HG03439 (cell line): ENCODE data around the gene SLC12A2.

Source experiments
- ATAC-seq: cut with Tn5 transposase; IDR thresholded peaks from one replicate; pipeline ENCODE4 v1.9.1; 2021; ENCODE audit warnings: mild to moderate bottlenecking, moderate library complexity; ENCODE audit not compliant: unreplicated experiment

SLC12A2 gene

DNA sequence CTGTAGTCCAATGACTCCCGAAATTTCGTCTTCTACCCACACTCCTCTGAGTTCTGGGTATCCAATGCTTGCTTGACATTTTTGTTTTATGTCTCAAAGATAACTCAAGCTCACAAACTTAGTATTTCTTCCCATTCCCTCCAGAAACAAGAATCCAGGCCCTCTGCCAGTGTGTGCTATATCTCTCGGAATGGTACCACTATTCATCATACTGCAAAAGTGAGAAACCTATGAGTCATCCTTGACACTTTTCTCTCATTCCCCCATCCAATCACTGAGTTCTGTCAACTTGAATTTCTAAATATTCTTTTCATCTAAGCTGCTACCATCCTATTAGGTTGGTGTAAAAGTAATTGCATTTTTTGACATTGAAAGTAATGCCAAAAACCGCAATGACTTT is 9.8 kb downstream of the SLC12A2 start:
- no peak for ATAC-seq

DNA sequence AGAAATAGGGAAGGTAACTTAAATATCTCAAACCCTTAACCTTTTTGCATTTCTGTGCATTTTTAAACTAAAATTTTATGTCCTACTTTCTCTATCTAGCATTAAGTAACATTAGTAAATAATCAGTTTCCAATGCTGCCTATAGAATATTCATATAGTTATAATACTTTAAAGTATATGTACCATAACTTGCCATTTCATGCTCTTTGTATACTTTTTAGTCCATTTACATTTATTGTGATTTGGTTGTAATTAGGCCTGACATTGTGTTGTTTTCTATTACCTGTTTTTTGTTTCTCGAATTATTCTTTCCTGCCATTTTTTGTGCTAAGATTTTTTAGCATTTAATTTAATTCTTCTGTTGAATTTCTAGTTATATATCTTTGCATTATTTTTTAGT is 13.7 kb downstream of the SLC12A2 start:
- ATAC-seq, result no peak

GRCh38 chr5:128097781-128098180 is 14.2 kb downstream of the SLC12A2 start:
- no peak for ATAC-seq

GRCh38 chr5:128099944-128100343 is 16.4 kb downstream of the SLC12A2 start:
- no peak for ATAC-seq

DNA sequence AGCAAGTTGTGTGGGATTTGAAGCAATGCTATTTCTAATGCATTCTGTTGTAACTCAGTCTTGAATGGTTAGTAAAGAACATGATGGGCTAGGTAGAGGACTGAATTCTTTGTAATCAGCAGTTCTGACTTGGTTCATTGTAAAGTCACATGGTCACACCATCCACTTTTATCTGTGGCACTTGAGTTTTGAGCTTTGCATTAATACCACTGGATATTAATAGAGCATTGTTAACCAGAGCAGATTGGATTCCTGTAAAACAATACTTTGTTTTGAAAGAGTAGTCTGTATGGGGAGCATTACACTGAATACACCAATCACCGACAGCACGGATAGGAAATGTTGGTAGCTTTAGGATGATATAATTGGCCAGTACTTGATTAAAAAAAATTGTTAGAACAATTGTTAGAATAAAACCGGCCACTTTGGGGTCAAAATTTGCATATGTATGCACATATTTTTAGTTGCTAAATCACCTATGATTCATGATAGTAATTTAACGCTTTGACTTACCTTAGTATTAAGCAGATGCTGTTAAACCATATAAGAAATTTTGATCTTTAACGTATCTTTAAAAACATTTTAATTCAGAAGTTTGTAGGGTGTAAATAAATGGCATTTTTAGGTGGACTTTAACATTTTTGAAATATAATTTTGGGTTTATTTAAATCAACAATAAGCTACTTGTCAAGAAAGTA is 17.4 kb downstream of the SLC12A2 start:
- ATAC-seq, result no peak

DNA sequence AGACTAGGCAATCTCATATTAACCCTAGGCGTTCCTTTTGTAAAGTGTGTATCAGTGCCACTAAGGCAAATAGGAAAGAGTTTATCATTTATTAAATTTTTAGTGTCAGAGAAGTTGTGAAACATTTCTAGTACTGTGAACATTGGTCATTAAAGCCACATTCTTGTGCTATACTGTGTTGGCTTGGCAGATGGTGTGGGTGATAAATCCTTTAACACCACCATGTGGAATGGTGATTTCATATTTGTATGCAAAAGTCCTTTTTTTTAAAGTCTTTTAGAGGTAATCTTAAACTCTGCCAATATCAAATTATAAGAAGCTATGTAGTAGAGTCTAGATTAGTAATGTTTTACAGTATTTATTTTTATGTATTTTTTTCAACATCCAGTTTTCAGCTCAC is 18.1 kb downstream of the SLC12A2 start:
- no peak for ATAC-seq

GRCh38 chr5:128105203-128105602 is 21.6 kb downstream of the SLC12A2 start:
- no peak for ATAC-seq

GRCh38 chr5:128109138-128109537 is 25.6 kb downstream of the SLC12A2 start:
- no peak for ATAC-seq

DNA sequence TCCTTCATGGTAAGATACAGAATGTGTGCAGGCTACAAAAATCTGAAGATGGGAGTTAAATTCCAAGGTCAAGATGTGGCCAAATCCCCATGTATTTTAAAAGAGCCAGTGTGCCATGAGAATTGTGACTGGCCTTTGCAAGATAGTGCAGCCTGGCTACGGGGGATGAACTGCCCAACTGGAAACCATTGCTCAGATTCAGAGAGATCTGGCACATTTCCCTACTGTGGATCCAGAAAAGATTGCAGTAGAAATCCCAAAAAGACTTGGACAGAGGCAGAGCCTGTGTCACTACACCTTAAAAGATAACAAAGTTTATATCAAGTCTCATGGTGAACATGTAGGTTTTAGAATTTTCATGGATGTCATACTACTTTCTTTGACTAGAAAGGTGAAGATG is 26.2 kb downstream of the SLC12A2 start:
- ATAC-seq, result no peak

DNA sequence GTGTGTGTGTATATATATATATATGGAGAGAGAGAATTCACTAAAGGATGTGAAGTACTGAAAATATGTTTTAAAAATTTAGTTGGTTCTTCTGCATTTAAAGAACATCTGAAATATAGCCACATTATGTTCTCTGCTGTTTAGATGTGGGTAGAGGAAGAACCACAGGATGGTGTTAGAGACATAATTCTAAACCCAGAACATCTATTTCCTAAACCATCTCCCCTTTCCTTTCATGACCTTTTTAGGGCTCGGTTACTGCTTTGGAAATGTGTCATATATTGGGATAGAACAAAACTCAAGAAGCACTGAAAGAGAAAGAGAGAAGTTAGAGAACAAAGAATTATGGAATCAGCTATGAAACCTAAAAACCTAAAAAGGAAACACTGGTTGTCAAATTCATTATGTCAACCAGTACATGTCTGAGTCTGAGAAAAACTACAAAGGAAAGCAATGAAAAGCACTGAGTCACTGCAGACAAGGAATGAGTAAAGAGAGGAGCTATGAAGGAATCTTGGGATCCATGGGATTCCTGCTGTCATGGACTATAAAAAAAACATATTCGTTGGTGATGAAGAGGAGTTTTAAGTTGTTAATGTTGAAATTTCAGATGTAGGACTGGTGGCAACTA is 28.4 kb downstream of the SLC12A2 start:
- ATAC-seq, result no peak

DNA sequence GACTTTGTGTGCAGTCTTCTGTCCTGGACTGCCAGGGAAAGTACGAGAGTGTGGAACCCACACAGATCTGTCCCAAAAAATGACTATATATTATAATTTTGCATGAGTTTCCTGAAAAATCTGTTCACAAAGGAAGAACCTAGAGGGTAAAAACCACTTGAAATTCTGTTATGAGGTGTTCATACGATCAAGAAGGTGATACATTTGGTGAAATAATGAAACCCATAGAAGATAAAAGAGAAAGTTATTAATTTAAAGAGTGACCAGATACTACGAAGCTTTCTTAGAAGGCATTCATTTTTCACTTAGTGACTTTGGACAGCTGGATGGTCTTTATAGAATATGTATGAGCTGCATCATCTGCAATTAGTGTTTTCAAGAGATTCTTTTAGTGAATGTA is 32.9 kb downstream of the SLC12A2 start:
- ATAC-seq, result no peak

- no peak for ATAC-seq
These were observed 34.6 kb downstream of the SLC12A2 start for GRCh38 chr5:128118214-128118613.

DNA sequence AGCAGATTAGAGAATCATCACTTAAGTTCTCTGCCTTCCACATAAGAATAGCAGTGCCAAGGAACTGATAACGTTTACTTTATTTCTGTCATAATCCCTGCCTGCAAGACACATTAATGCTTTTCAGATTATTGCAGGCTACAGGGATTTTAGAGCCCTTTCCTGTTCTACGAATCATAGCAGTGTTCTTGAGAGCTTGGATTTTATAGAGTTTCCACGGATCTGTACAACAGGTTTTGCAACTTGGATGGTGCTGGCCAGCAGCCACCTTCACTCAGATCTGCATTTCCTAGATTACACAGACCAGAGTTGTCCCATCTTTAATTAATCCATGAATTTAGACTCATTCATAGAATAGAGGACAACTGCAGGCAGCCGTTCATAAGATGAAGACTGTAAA is 38.1 kb downstream of the SLC12A2 start:
- no peak for ATAC-seq

GRCh38 chr5:128123936-128124335 is 40.4 kb downstream of the SLC12A2 start:
- ATAC-seq, result no peak

GRCh38 chr5:128126241-128126640 is 42.7 kb downstream of the SLC12A2 start:
- no peak for ATAC-seq

DNA sequence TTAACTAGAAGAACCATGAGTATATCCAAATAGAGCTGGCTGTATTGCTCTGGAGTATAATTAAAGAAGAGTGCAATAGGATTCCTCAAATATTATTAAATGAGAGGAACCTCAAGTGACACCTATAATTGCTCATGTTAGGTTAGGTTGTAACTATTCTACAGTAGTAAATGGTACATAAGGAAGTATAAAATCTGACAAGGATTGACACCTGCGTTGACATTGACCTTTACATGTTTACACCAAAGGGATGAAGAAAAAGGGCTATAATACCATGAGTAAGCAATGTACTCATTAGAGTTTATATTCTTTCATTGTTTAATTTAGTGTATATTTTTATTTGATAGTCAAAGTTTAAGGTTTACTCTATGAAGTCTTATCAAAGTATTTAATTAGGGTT is 48.9 kb downstream of the SLC12A2 start:
- ATAC-seq, result no peak

GRCh38 chr5:128135286-128135685 is 51.7 kb downstream of the SLC12A2 start:
- ATAC-seq, result no peak

DNA sequence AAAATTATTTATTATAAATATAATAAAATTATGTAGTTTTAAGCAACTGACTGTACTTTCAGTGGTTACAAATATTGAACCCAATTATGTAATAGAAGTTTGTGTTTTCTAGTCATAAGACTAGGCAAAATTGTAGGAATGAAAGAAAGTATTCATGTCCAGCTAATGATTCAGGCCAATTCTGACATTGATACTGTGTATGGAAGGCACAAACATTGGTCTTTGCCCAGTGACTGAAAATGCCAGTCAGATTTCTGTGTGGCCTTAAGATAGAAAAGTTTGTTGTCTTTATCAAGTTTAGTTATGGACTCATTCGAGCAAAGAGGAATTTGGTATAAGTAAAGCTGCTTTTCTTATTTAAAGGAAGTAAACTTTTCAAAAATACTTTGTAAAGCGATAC is 60.3 kb downstream of the SLC12A2 start:
- no peak for ATAC-seq

DNA sequence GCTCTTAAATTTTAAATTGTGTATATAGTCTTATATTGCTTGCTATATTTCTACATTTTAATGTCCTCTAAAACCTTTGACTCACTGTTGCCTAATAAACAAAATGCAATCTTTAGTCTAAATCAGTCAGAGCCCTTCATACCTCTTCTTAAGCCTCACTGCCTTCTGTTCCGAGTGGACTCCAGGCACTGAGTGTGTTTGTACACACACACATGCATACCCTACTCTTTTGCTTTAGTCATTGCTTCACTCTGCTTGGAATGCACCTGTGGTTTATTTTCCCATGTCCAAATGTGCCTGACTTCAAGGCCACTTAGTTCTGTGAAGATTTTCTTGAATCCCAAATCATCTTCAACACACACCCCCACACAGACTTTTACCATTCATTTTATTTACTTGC is 60.9 kb downstream of the SLC12A2 start:
- ATAC-seq, result no peak

DNA sequence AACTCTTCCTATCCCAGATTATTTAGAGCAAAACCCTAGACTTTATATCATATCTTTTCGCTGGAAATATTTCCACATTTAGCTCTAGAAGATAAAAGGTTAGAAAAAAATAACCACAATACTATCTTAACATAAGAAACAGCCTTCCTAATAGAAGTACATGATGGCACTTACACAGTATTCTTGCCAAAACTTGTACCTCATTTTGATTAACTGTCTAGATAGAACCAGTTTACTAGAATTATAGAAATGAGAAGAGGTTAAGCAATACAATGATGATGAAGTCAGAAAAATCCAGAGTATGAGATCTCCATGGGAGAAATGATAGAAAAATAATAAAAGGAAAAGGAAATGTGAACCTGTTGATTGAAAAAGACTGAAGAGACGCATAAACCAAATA is 63.1 kb downstream of the SLC12A2 start:
- no peak for ATAC-seq

DNA sequence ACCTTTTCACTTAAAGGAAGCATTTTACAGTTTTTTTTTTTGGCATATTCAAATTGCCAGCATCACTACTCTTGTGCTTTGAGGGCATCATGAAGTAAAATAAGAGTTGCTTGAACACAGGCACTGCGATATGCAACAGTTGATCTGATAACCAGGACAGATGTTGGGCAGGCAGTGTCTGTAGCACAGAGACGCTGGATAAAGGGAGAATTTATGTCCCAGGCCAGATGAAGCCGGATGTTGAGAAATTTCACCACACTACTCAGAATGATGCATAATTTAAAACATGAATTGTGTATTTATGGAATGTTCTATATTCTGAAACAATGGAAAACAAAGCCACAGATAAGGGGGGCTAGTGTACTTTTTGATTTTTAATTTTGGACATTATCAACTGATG is 71.4 kb downstream of the SLC12A2 start:
- ATAC-seq, result no peak

DNA sequence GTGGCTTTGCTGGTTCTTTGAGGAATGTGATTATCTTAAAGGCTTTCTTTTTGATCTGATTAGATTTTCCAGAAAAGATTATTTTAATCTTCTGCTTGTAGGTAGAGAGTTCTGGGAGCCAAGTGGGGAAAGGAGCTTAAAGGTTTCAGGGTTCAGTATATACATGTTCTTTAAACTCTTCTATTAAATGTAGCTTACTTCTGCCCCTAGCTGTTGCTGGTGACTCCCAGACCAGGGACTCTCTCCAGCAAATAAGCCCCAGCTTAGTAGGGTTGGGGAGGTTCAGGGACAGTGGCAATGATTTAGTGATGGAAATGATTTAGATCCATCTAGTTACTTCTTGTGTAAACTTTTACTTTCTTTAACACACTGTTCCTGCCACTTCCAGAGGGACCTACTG is 72.2 kb downstream of the SLC12A2 start:
- no peak for ATAC-seq

DNA sequence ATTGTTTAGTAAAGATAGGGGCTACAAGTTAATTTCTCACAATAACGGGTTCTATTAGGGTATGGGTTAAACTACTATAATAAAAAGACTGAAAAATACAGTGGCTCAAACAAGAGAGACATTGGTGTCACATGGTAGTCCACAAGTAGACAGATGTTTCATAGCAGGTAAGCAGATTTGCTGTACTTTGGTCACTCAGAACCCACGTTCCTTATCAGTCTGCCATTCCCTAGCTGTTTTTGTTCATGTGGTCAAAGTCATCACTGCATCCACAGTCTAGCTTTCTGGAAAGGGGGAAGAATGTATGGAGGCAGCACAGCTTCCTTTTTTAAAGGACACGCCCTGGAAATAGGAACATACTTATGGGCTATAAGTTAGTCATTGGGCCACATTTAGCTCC is 73.0 kb downstream of the SLC12A2 start:
- no peak for ATAC-seq
